A673 (cell line): ENCODE measurements around the gene DLG4.

ENCODE experiments used
- CTCF ChIP-seq: fragments of 300-800, 200-600 bp; sonication (generic); conservative IDR thresholded peaks from 2 replicates; pipeline ENCODE4 v1.5.1; 2017; ENCODE audit warnings: low read depth, mild to moderate bottlenecking, antibody characterized with exemption, low read length, moderate library complexity, mixed read lengths
- EZH2 ChIP-seq: fragments of 200-600 bp; sonication (generic); IDR thresholded peaks from 2 replicates; pipeline ENCODE4 v1.6.1; 2017; ENCODE audit warnings: borderline replicate concordance, low read depth, mild to moderate bottlenecking, mixed read lengths, antibody characterized with exemption, low read length; ENCODE audit not compliant: poor library complexity, severe bottlenecking

- TF ChIP-seq CTCF (no peak), EZH2 (no peak)
Observed at GRCh38 chr17:7190276-7190917, 29.2 kb downstream of the DLG4 start.
